HG03045 (cell line): Measurements from ENCODE around the gene KCNB1.

ENCODE experiments used
- ATAC-seq: cut with Tn5 transposase; IDR thresholded peaks from one replicate; pipeline ENCODE4 v1.9.1; 2021; ENCODE audit warnings: mild to moderate bottlenecking, moderate library complexity; ENCODE audit not compliant: unreplicated experiment

KCNB1 gene

DNA sequence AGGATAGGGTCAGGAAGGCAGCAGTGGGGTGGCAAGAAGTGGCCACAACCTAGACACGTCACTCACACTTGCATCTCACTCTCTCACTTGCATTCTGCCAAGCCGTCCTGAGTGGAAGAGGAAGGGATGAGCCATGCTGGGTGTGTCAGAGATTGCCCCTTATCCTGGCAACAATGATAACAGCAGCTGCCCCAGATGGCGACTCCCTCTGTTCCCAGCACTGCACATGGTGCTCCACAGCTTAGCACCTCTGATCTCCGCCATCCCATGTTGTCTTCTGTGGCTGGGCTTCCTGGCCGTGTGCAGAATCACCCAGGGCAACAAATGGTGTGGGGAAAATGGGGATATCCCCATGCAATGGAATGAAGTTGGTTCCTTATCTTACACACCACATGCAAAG is 11.1 kb downstream of the KCNB1 start:
- ATAC-seq, result no peak

GRCh38 chr20:49470922-49471321 is 11.5 kb downstream of the KCNB1 start:
- no peak for ATAC-seq

DNA sequence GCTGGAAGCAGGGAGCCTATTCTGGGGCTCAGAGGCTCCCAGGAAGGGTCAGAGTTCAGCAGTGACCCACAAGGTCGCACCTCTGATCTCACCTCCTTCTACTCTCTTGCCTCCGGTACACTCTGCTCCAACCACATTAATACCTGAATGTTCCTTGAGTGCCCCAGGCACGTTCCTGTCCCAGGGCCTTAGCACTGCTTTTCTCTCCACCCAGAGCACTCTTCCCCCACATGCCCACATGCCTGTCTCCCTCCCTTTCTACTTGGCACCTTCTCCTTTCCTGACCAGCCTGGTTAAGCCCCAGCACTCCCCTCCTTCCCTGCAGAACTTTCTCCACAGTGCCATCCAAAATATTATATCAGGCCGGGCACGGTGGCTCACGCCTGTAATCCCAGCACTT is 13.4 kb downstream of the KCNB1 start:
- ATAC-seq, result no peak

- ATAC-seq, result no peak
Observed at GRCh38 chr20:49468412-49468811, 14.1 kb downstream of the KCNB1 start.

GRCh38 chr20:49466114-49466912 is 16.2 kb downstream of the KCNB1 start:
- no peak for ATAC-seq

DNA sequence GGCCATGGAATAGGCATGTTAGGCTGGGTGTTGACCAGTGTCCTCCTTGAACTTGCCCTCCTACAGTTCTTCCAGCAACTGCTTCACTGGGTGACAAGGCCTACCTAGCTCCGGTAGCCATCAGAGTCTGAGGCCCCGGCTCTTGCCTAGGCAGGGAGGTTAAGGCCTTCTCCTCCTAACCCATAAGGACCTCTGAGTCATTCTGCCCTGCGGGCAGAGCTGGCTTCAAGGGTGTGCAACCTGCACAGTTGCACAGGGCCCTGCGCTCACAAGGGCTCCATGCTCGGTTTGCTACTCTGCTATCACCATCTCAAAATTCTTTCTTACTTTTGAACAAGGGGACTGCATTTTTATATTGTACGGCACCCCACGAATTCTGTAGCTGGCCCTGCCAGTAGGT is 17.9 kb downstream of the KCNB1 start:
- no peak for ATAC-seq

DNA sequence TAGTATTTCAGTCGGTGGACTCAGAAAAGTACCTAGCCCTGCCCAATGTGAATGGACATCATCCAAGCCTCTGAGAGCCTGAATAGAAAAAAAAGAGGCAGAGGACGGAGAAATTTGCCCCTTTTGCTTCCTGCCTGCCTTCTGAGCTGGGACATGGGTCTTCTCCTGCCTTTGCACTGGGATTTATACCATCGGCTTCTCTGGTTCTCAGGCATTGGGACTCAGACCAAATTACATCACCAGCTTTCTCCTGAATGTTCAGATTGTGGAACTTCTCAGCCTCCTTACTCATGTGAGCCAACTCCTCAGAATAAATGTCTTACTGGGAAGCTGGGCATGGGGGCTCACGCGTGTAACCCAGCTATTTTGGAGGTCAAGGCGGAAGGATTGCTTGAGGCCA is 19.8 kb downstream of the KCNB1 start:
- ATAC-seq, result no peak

GRCh38 chr20:49461894-49462620 is 20.4 kb downstream of the KCNB1 start:
- no peak for ATAC-seq

DNA sequence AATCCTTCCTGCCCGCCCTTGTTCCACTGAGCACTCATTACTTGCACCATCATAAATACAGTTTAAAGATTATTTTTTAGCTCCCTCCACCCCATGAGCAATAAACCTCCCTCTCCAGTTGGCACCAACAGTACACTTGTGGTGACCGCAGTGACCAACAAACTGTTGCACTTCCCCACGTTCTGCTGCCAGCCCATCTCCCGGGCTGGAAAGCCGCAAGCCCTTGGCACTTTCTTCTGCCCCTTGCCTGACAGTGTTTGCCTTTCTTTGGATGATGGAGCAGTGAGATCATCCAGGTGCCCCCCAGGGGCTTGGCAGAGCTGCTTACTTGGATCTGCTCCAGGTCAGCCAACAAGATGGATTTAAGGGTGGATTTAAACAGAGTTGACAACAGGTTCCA is 21.6 kb downstream of the KCNB1 start:
- ATAC-seq, result no peak

GRCh38 chr20:49460131-49460530 is 22.3 kb downstream of the KCNB1 start:
- ATAC-seq, result no peak

GRCh38 chr20:49459684-49460083 is 22.8 kb downstream of the KCNB1 start:
- ATAC-seq, result no peak

DNA sequence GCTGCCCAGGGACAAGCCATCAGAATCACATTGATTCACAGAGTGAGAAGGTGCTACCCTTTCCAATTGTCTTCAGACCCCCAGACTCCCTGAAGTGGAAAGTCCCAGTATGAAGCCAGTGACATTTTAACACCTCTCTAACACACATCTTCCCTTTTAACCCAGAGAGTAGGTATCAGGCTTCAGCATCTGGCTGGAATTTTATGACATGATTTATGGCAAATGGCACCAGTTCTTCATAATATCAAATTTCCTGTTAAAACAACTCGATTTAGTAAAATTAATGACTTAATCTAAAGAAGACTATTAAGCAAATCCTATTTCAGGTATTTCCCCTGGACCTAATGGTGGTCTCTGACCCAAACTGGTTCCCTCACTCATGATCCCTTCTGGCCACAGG is 25.0 kb downstream of the KCNB1 start:
- no peak for ATAC-seq

GRCh38 chr20:49456646-49457045 is 25.8 kb downstream of the KCNB1 start:
- no peak for ATAC-seq

GRCh38 chr20:49455691-49456090 is 26.8 kb downstream of the KCNB1 start:
- no peak for ATAC-seq

- ATAC-seq, result no peak
Observed at GRCh38 chr20:49452011-49452482, 30.4 kb downstream of the KCNB1 start.

DNA sequence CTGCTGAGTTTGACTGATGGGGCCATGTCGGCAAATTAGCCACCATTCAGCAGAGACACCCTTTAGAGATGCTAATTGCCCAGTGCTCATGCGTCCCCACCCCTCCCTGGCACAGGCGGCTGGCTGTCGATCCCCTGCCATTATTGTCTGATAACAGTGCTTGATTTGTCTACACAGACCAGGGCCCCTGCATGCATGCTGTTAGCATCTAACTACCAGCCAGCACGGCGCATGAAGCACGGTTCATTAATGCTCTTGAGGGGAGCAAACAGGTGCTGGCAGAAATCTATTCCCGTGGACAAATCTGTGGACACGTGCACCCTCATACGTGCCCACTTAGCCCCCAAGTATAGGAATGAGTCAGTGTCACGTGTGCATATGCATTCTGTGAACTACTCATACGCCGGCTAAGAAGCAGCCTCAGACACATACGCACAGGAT is 32.2 kb downstream of the KCNB1 start:
- ATAC-seq, result no peak

DNA sequence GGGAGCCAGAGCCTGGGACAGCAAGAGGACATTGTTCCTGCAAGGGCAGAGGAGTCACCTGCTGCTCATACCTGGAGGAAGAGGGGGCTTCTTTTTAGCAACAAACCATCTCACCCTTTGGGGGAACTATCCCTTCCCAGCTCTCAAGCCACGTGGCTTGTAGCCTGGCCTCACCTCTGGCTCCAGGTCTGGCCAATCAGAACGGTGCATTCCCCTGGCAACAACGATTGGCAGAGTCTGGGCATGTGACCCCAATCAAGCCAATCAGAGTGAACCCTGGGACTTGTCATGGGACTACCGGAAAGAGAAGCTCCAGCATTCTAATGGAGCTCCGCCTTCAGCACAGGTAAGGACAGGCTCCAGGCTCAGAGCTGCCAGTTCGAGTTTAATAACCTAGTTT is 33.6 kb downstream of the KCNB1 start:
- no peak for ATAC-seq

GRCh38 chr20:49447946-49448809 is 34.3 kb downstream of the KCNB1 start:
- ATAC-seq, result no peak

DNA sequence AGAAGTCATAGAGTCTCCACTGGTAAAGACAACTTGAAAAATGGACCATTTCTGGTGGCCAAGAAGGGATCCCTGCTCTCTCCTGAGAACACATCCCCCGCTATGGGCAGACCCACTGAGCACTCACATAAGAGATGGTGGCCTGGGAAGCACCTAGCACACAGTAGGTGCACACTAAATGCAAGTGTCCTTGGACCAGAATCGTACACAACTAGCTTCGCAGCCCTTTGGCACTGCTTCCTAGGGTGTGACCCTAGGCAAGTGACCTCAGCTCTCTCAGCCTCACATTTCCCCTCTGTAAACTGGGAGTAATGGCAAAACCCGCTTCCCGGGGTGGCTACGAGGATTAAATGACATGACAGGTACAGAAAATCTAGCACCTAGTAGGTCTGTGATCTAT is 35.1 kb downstream of the KCNB1 start:
- no peak for ATAC-seq

DNA sequence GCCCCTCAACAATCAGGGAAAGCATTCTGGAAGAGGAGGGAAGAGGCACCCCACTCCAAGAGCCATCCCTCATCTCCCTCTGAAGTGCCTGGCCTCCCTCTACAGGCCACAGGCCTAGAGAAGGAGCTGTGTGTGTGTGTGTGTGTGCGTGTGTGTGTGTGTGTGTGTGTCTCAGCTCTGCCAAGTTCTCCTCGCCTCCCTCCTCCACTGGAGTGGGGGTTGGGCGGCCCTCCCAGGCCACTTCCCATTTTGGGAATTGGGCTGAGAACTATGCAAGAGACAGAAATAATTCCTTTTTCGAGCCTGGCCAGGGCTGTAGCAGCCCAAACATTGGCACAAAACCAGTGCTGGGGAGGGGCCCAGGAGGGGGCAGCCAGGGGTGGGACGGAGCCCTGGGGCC is 35.7 kb downstream of the KCNB1 start:
- no peak for ATAC-seq

DNA sequence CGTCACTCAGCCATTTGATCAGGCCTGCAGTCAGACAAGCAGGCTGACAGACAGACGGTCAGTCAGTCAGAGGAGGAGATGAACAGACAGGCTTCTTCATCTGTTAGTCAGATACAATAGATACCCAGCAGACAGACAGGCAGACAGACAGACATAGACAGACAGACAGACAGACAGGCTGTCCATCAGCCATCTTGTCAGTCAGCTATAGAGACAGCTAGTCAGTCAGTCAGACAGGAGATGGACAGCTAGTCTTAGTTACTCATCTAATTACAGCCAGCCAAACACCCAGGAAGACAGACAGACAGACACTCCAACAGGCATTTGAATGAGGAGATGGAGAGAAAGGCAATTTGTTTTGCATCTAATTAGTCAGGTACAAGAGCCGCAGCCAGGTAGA is 36.4 kb downstream of the KCNB1 start:
- ATAC-seq, result no peak
